HepG2 (cell line): ENCODE measurements around the gene CPXM1. TPM values are rescaled to one million over a fixed set of nuclear protein-coding genes. Genes with fewer than 3 reads are reported as not detected.

Source experiments
- CEBPZ ChIP-seq: IDR thresholded peaks from 2 replicates; pipeline ENCODE4 v1.6.1; 2012; ENCODE audit warnings: low read length, improper control_type of control experiment
- GLI4 ChIP-seq: sonication (generic); formaldehyde crosslinking; IDR thresholded peaks from 2 replicates; pipeline ENCODE4 v1.5.1; 2020; ENCODE audit warnings: missing genetic modification reagents, mild to moderate bottlenecking, moderate library complexity, borderline replicate concordance
- GRHL1 ChIP-seq: sonication (generic); formaldehyde crosslinking; conservative IDR thresholded peaks from 2 replicates; pipeline ENCODE4 v1.8.0; 2022; ENCODE audit warnings: missing genetic modification reagents
- HNF4G ChIP-seq, 2 experiments: sonication (generic) in 1 of 2; formaldehyde crosslinking in 1 of 2; IDR thresholded peaks; 2 replicates each; pipeline versions ENCODE4 v1.4.0 to v1.6.1; 2011 to 2020; ENCODE audit warnings: borderline replicate concordance in 2 of 2, low read depth in 2 of 2, mild to moderate bottlenecking in 2 of 2, low read length in 1 of 2, missing genetic modification reagents in 1 of 2, moderate library complexity in 1 of 2
- MTF2 ChIP-seq: sonication (generic); formaldehyde crosslinking; IDR thresholded peaks from 2 replicates; pipeline ENCODE4 v1.5.0; 2020; ENCODE audit warnings: missing genetic modification reagents, borderline replicate concordance
- SP140L ChIP-seq: sonication (generic); formaldehyde crosslinking; IDR thresholded peaks from 2 replicates; pipeline ENCODE4 v1.4.0; 2020; ENCODE audit warnings: missing genetic modification reagents, borderline replicate concordance
- SYNCRIP ChIP-seq: fragments of 200-400 bp; formaldehyde crosslinking; IDR thresholded peaks from 2 replicates; pipeline ENCODE4 v1.6.1; 2018; ENCODE audit warnings: mild to moderate bottlenecking, low read depth, low read length; ENCODE audit not compliant: insufficient read depth
- TGIF2 ChIP-seq: IDR thresholded peaks from 2 replicates; pipeline ENCODE4 v1.6.1; 2016; ENCODE audit warnings: control low read depth, missing compliant biosample characterization
- XRCC5 ChIP-seq: fragments of 200-400 bp; formaldehyde crosslinking; optimal IDR thresholded peaks from 2 replicates; pipeline ENCODE3; 2017; ENCODE audit warnings: mild to moderate bottlenecking, low read length
- ZFP90 ChIP-seq: sonication (generic); formaldehyde crosslinking; IDR thresholded peaks from 2 replicates; pipeline ENCODE4 v1.8.0; 2022; ENCODE audit warnings: missing genetic modification reagents, mild to moderate bottlenecking, inconsistent platforms, borderline replicate concordance
- ZMAT3 ChIP-seq: sonication (generic); formaldehyde crosslinking; conservative IDR thresholded peaks from 2 replicates; pipeline ENCODE4 v1.7.0; 2021; ENCODE audit warnings: missing genetic modification reagents
- ZMYM3 ChIP-seq: sonication (generic); formaldehyde crosslinking; IDR thresholded peaks from 2 replicates; pipeline ENCODE4 v1.5.1; 2020; ENCODE audit warnings: mild to moderate bottlenecking, missing genetic modification reagents
- ZNF20 ChIP-seq: sonication (generic); formaldehyde crosslinking; IDR thresholded peaks from 2 replicates; pipeline ENCODE4 v1.4.0; 2020; ENCODE audit warnings: mild to moderate bottlenecking, moderate library complexity, missing genetic modification reagents
- ZNF276 ChIP-seq: sonication (generic); formaldehyde crosslinking; IDR thresholded peaks from 2 replicates; pipeline ENCODE4 v1.4.0; 2020; ENCODE audit warnings: mild to moderate bottlenecking, low read depth, missing genetic modification reagents
- polyA plus RNA-seq, 8 experiments: library from polyadenylated mRNA; depleted of rRNA in 3 of 8; stranded (reverse) in 7 of 8; unstranded in 1 of 8; fragments of >200 nt; fragmentation: Illumina TruSeq in 4 of 8; extraction: Trizol in 4 of 8; gene quantifications; 2 replicates each; pipeline versions ENCODE4 v1.2.1 to v1.2.3, GENCODE V29; 2011 to 2016; ENCODE audit warnings: low read depth in 4 of 8, missing spikeins in 1 of 8, mixed read lengths in 1 of 8; ENCODE audit not compliant: insufficient read depth in 1 of 8
- total RNA-seq, 5 experiments: library from RNA; depleted of rRNA; stranded (reverse); fragments of >200 nt; fragmentation: Illumina TruSeq; extraction: Trizol; gene quantifications; 2 replicates each; pipeline ENCODE4 v1.2.3, GENCODE V29; 2016; ENCODE audit warnings: low read depth in 1 of 5
- TF ChIP-seq, protein P1 (sequence below): sonication (generic); formaldehyde crosslinking; IDR thresholded peaks from 2 replicates; pipeline ENCODE4 v1.4.0; 2020; ENCODE audit warnings: missing genetic modification reagents
- TF ChIP-seq, protein P2 (sequence below): sonication (generic); formaldehyde crosslinking; IDR thresholded peaks from 2 replicates; pipeline ENCODE4 v1.4.0; 2020; ENCODE audit warnings: missing genetic modification reagents
- TF ChIP-seq, protein P3 (sequence below): sonication (generic); formaldehyde crosslinking; IDR thresholded peaks from 2 replicates; pipeline ENCODE4 v1.8.1; 2023; ENCODE audit warnings: mild to moderate bottlenecking, missing genetic modification reagents, borderline replicate concordance

CPXM1 gene
- total and polyA plus RNA-seq, 2 of the 13 experiments (the other 11 are each of a cell fraction or from before 2014, with no cell fraction given) = 0.07 TPM; not detected in 1

GRCh38 chr20:2752567-2753460 is 47.6 kb downstream of the CPXM1 start (continued):
- TF ChIP-seq MTF2 (CRISPR knock-in tag) (peak; percentile 93; the same call in 1 of the 2 replicates), GRHL1 (no peak), CEBPZ (no peak), TGIF2 (CRISPR knock-in tag) (no peak), ZMAT3 (CRISPR knock-in tag) (no peak), GLI4 (CRISPR knock-in tag) (no peak), HNF4G (IDR thresholded peaks at IDR 0.05; ENCODE audit: borderline replicate concordance, low read depth, low read length) (no peak), HNF4G (CRISPR knock-in tag; IDR thresholded peaks at IDR 0.05; ENCODE audit: borderline replicate concordance, low read depth) (no peak), ZMYM3 (peak; percentile 39; the same call in 1 of the 2 replicates), SYNCRIP (no peak), XRCC5 (no peak), ZNF276 (CRISPR knock-in tag) (no peak), ZFP90 (CRISPR knock-in tag) (no peak), ZNF20 (CRISPR knock-in tag) (no peak), SP140L (no peak)
- TF ChIP-seq, protein P1, sequence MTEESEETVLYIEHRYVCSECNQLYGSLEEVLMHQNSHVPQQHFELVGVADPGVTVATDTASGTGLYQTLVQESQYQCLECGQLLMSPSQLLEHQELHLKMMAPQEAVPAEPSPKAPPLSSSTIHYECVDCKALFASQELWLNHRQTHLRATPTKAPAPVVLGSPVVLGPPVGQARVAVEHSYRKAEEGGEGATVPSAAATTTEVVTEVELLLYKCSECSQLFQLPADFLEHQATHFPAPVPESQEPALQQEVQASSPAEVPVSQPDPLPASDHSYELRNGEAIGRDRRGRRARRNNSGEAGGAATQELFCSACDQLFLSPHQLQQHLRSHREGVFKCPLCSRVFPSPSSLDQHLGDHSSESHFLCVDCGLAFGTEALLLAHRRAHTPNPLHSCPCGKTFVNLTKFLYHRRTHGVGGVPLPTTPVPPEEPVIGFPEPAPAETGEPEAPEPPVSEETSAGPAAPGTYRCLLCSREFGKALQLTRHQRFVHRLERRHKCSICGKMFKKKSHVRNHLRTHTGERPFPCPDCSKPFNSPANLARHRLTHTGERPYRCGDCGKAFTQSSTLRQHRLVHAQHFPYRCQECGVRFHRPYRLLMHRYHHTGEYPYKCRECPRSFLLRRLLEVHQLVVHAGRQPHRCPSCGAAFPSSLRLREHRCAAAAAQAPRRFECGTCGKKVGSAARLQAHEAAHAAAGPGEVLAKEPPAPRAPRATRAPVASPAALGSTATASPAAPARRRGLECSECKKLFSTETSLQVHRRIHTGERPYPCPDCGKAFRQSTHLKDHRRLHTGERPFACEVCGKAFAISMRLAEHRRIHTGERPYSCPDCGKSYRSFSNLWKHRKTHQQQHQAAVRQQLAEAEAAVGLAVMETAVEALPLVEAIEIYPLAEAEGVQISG (CRISPR knock-in tag) = peak; percentile 23; the same call in 1 of the 2 replicates
- TF ChIP-seq, protein P2, sequence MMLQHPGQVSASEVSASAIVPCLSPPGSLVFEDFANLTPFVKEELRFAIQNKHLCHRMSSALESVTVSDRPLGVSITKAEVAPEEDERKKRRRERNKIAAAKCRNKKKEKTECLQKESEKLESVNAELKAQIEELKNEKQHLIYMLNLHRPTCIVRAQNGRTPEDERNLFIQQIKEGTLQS = no peak
- TF ChIP-seq, protein P3, sequence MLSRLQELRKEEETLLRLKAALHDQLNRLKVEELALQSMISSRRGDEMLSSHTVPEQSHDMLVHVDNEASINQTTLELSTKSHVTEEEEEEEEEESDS = no peak; the same call in 1 of the 2 replicates
